DND-41 (cell line): Measurements from ENCODE around the gene SELENOT.

ENCODE experiments used
- EZH2 ChIP-seq: IDR thresholded peaks from 3 replicates; pipeline ENCODE4 v1.6.1; 2012; ENCODE audit warnings: borderline replicate concordance, low read depth, mild to moderate bottlenecking, moderate library complexity, low read length, inconsistent platforms; ENCODE audit not compliant: severe bottlenecking
- TF ChIP-seq, protein P1 (sequence below): IDR thresholded peaks from 2 replicates; pipeline ENCODE4 v1.5.1; 2012; ENCODE audit warnings: borderline replicate concordance, low read length, moderate library complexity, mild to moderate bottlenecking; ENCODE audit not compliant: poor library complexity, severe bottlenecking; ENCODE audit errors: extremely low read depth

DNA sequence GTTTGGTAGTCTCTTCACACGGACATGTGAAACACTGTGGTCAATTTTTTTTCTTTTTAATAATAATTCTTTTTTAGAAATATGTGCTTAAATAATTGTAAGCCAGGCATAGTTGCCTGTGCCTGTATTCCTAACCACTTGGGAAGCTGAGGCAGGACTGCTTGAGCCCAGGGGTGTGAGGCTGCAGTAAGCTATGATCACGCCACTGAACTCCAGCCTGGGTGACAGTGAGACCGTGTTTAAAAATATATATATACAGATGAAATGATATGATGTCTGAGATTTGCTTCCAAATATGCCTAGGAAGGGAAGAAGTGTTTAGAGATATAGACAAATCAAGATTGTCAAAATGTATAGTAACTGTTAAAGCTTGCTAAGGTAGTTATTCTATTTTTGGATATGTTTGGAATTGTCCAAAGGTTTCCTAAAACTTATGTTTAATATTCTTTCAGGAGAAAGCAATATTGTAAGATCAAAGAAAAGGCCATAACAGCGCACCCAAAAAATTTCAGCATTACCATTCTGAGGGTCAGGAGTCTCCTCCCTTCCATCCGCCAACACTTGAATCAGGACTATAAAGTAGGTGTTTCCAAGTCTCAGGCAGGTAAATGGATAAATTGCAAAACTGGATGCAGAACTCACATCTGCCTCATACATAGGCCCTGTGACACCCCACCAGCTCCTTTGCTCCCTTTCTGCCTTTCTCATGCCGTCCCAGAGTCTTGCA, 532 bp upstream of the SELENOT start:
- TF ChIP-seq, protein P1, sequence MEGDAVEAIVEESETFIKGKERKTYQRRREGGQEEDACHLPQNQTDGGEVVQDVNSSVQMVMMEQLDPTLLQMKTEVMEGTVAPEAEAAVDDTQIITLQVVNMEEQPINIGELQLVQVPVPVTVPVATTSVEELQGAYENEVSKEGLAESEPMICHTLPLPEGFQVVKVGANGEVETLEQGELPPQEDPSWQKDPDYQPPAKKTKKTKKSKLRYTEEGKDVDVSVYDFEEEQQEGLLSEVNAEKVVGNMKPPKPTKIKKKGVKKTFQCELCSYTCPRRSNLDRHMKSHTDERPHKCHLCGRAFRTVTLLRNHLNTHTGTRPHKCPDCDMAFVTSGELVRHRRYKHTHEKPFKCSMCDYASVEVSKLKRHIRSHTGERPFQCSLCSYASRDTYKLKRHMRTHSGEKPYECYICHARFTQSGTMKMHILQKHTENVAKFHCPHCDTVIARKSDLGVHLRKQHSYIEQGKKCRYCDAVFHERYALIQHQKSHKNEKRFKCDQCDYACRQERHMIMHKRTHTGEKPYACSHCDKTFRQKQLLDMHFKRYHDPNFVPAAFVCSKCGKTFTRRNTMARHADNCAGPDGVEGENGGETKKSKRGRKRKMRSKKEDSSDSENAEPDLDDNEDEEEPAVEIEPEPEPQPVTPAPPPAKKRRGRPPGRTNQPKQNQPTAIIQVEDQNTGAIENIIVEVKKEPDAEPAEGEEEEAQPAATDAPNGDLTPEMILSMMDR, result no peak
- no peak for TF ChIP-seq EZH2
